ENCODE measurements around the gene FAM89B. TPM values are rescaled to one million over a fixed set of nuclear protein-coding genes. Genes with fewer than 3 reads are reported as not detected.

The FAM89B gene
- total RNA-seq, 2 donors from 2014 or later, result 41.2 to 44.4 TPM

- no peak for ATAC-seq
- Mint-ChIP-seq H3K27me3 (no peaks in the 10 kb centered on the region), H3K4me1 (peaks cover 13% of the 10 kb centered on the region), H3K4me3 (no peak overlapping the region), H3K36me3 (ENCODE audit: low read depth) (peaks cover 3% of the 10 kb centered on the region), H3K27ac (no peak overlapping the region)
- H3K9me3 ChIP-seq (ENCODE audit: control insufficient read depth, low read length, poor library complexity, severe bottlenecking), result no peaks in the 10 kb centered on the region
- DNase-seq, result no peak
Observed at GRCh38 chr11:65535102-65535501, 37.2 kb upstream of the FAM89B start.

- H3K4me3 Mint-ChIP-seq, result no peak overlapping the region
- peaks cover 14% of the 10 kb centered on the region for H3K4me1 Mint-ChIP-seq
- ATAC-seq (no peak), DNase-seq (no peak)
- H3K27me3 Mint-ChIP-seq, result no peaks in the 10 kb centered on the region
- peaks cover 3% of the 10 kb centered on the region for H3K36me3 Mint-ChIP-seq (ENCODE audit: low read depth)
- H3K9me3 ChIP-seq (ENCODE audit: control insufficient read depth, low read length, poor library complexity, severe bottlenecking), result no peaks in the 10 kb centered on the region
- peak overlapping the region; percentile 53 for H3K27ac Mint-ChIP-seq
Observed at GRCh38 chr11:65536412-65537295, 35.7 kb upstream of the FAM89B start.

- no peaks in the 10 kb centered on the region for H3K9me3 ChIP-seq (ENCODE audit: control insufficient read depth, low read length, poor library complexity, severe bottlenecking)
- Mint-ChIP-seq H3K4me1 (peaks cover 15% of the 10 kb centered on the region), H3K36me3 (ENCODE audit: low read depth) (peaks cover 3% of the 10 kb centered on the region), H3K27ac (peak overlapping the region; percentile 29), H3K4me3 (no peak overlapping the region), H3K27me3 (no peaks in the 10 kb centered on the region)
- no peak for ATAC-seq
- DNase-seq, result no peak
Observed at GRCh38 chr11:65537296-65537597, 35.1 kb upstream of the FAM89B start.

- no peaks in the 10 kb centered on the region for H3K27me3 Mint-ChIP-seq
- peak overlapping the region; percentile 50 for H3K4me3 Mint-ChIP-seq
- no peaks in the 10 kb centered on the region for H3K9me3 ChIP-seq (ENCODE audit: control insufficient read depth, low read length, poor library complexity, severe bottlenecking)
- peaks cover 5% of the 10 kb centered on the region for H3K36me3 Mint-ChIP-seq (ENCODE audit: low read depth)
- peaks cover 17% of the 10 kb centered on the region for H3K4me1 Mint-ChIP-seq
- DNase-seq, result no peak
- H3K27ac Mint-ChIP-seq, result peak overlapping the region; percentile 29
- no peak for ATAC-seq
Observed at GRCh38 chr11:65537620-65538231, 34.6 kb upstream of the FAM89B start.

- Mint-ChIP-seq H3K27ac (peak overlapping the region; percentile 29), H3K36me3 (ENCODE audit: low read depth) (peaks cover 7% of the 10 kb centered on the region), H3K4me1 (peaks cover 20% of the 10 kb centered on the region), H3K4me3 (peak overlapping the region; percentile 67), H3K27me3 (no peaks in the 10 kb centered on the region)
- no peak for ATAC-seq
- H3K9me3 ChIP-seq (ENCODE audit: control insufficient read depth, low read length, poor library complexity, severe bottlenecking), result no peaks in the 10 kb centered on the region
- DNase-seq, result no peak
Observed at GRCh38 chr11:65538232-65538914, 34.0 kb upstream of the FAM89B start.

GRCh38 chr11:65538915-65539743, 33.2 kb upstream of the FAM89B start:
- H3K4me3 Mint-ChIP-seq, result peak overlapping the region; percentile 21
- H3K27me3 Mint-ChIP-seq, result no peaks in the 10 kb centered on the region
- no peak overlapping the region for H3K27ac Mint-ChIP-seq
- DNase-seq, result no peak
- peaks cover 7% of the 10 kb centered on the region for H3K36me3 Mint-ChIP-seq (ENCODE audit: low read depth)
- peaks cover 23% of the 10 kb centered on the region for H3K4me1 Mint-ChIP-seq
- H3K9me3 ChIP-seq (ENCODE audit: control insufficient read depth, low read length, poor library complexity, severe bottlenecking), result no peaks in the 10 kb centered on the region
- ATAC-seq, result no peak

- H3K9me3 ChIP-seq (ENCODE audit: control insufficient read depth, low read length, poor library complexity, severe bottlenecking), result no peaks in the 10 kb centered on the region
- peak in 1 of 3 donors; percentile 83 for DNase-seq
- Mint-ChIP-seq H3K27ac (no peak overlapping the region), H3K27me3 (no peaks in the 10 kb centered on the region), H3K36me3 (ENCODE audit: low read depth) (peaks cover 3% of the 10 kb centered on the region), H3K4me3 (peak overlapping the region; percentile 80), H3K4me1 (peaks cover 22% of the 10 kb centered on the region)
- ATAC-seq, result peak; percentile 79
Observed at GRCh38 chr11:65539744-65540289, 32.5 kb upstream of the FAM89B start.

- Mint-ChIP-seq H3K27ac (no peak overlapping the region), H3K36me3 (ENCODE audit: low read depth) (peaks cover 3% of the 10 kb centered on the region), H3K4me3 (peak overlapping the region; percentile 80), H3K27me3 (no peaks in the 10 kb centered on the region), H3K4me1 (peaks cover 23% of the 10 kb centered on the region)
- peak; percentile 88 for ATAC-seq
- DNase-seq, result peak; percentile 78 to 86 (median 83)
- no peaks in the 10 kb centered on the region for H3K9me3 ChIP-seq (ENCODE audit: control insufficient read depth, low read length, poor library complexity, severe bottlenecking)
Observed at GRCh38 chr11:65540290-65541092, 31.8 kb upstream of the FAM89B start.

- H3K36me3 Mint-ChIP-seq (ENCODE audit: low read depth), result peaks cover 3% of the 10 kb centered on the region
- DNase-seq (no peak), ATAC-seq (no peak)
- peak overlapping the region; percentile 37 for H3K27ac Mint-ChIP-seq
- peaks cover 31% of the 10 kb centered on the region for H3K4me1 Mint-ChIP-seq
- H3K27me3 Mint-ChIP-seq, result no peaks in the 10 kb centered on the region
- peak overlapping the region; percentile 80 for H3K4me3 Mint-ChIP-seq
- H3K9me3 ChIP-seq (ENCODE audit: control insufficient read depth, low read length, poor library complexity, severe bottlenecking), result no peaks in the 10 kb centered on the region
Observed at GRCh38 chr11:65541093-65541982, 31.0 kb upstream of the FAM89B start.

GRCh38 chr11:65542738-65543390, 29.5 kb upstream of the FAM89B start:
- H3K9me3 ChIP-seq (ENCODE audit: control insufficient read depth, low read length, poor library complexity, severe bottlenecking), result no peaks in the 10 kb centered on the region
- peaks cover 3% of the 10 kb centered on the region for H3K36me3 Mint-ChIP-seq (ENCODE audit: low read depth)
- H3K27me3 Mint-ChIP-seq, result no peaks in the 10 kb centered on the region
- H3K4me3 Mint-ChIP-seq, result peak overlapping the region; percentile 39
- DNase-seq (no peak), ATAC-seq (no peak)
- H3K4me1 Mint-ChIP-seq, result peaks cover 31% of the 10 kb centered on the region
- peak overlapping the region; percentile 62 for H3K27ac Mint-ChIP-seq

- Mint-ChIP-seq H3K4me1 (peaks cover 41% of the 10 kb centered on the region), H3K27me3 (no peaks in the 10 kb centered on the region), H3K4me3 (peak overlapping the region; percentile 55), H3K36me3 (ENCODE audit: low read depth) (peaks cover 9% of the 10 kb centered on the region), H3K27ac (peak overlapping the region; percentile 93)
- no peaks in the 10 kb centered on the region for H3K9me3 ChIP-seq (ENCODE audit: control insufficient read depth, low read length, poor library complexity, severe bottlenecking)
- ATAC-seq (no peak), DNase-seq (no peak)
Observed at GRCh38 chr11:65545853-65546216, 26.5 kb upstream of the FAM89B start.
